GM20431 (cell line): Measurements from ENCODE around the gene RGS6.

ENCODE experiments used
- in situ Hi-C: fragments of 300-500 bp; cut with MseI, MboI; formaldehyde crosslinking; loops from one replicate; pipeline ENCODE4 v1.15.0; 2020; ENCODE audit warnings: low sequenced_read_pairs; ENCODE audit not compliant: unreplicated experiment

RGS6 gene

GRCh38 chr14:72270749-72271148 is 338.5 kb downstream of the RGS6 start:
- in situ Hi-C loops: no loop called here

- in situ Hi-C loops: no loop called here
These were observed 343.0 kb downstream of the RGS6 start for GRCh38 chr14:72275242-72275641.

- in situ Hi-C loops: no loop called here
These were observed 346.1 kb downstream of the RGS6 start for GRCh38 chr14:72278316-72278715.

GRCh38 chr14:72284176-72284575 is 351.9 kb downstream of the RGS6 start:
- in situ Hi-C loops: no loop called here

- in situ Hi-C loops: no loop called here
These were observed 358.0 kb downstream of the RGS6 start for GRCh38 chr14:72290241-72290640.

GRCh38 chr14:72291908-72292688 is 359.9 kb downstream of the RGS6 start:
- in situ Hi-C loops: no loop called here

- in situ Hi-C loops: no loop called here
These were observed 360.4 kb downstream of the RGS6 start for GRCh38 chr14:72292689-72293024.

- in situ Hi-C loops: no loop called here
These were observed 369.1 kb downstream of the RGS6 start for GRCh38 chr14:72301352-72301751.

- in situ Hi-C loops: no loop called here
These were observed 371.7 kb downstream of the RGS6 start for GRCh38 chr14:72303930-72304329.

GRCh38 chr14:72305561-72305960 is 373.3 kb downstream of the RGS6 start:
- in situ Hi-C loops: no loop called here

GRCh38 chr14:72308967-72309485 is 376.8 kb downstream of the RGS6 start:
- in situ Hi-C loops: no loop called here

- in situ Hi-C loops: no loop called here
These were observed 378.9 kb downstream of the RGS6 start for GRCh38 chr14:72311116-72311515.

- in situ Hi-C loops: no loop called here
These were observed 379.3 kb downstream of the RGS6 start for GRCh38 chr14:72311516-72311915.

- in situ Hi-C loops: no loop called here
These were observed 382.7 kb downstream of the RGS6 start for GRCh38 chr14:72314808-72315435.

GRCh38 chr14:72315714-72316113 is 383.5 kb downstream of the RGS6 start:
- in situ Hi-C loops: no loop called here

- in situ Hi-C loops: no loop called here
These were observed 386.4 kb downstream of the RGS6 start for GRCh38 chr14:72318648-72319047.

GRCh38 chr14:72332046-72332445 is 399.8 kb downstream of the RGS6 start:
- in situ Hi-C loops: no loop called here

- in situ Hi-C loops: no loop called here
These were observed 400.6 kb downstream of the RGS6 start for GRCh38 chr14:72332871-72333270.

GRCh38 chr14:72333357-72333756 is 401.1 kb downstream of the RGS6 start:
- in situ Hi-C loops: no loop called here

GRCh38 chr14:72336311-72336980 is 404.2 kb downstream of the RGS6 start:
- in situ Hi-C loops: no loop called here

- in situ Hi-C loops: no loop called here
These were observed 409.0 kb downstream of the RGS6 start for GRCh38 chr14:72341237-72341636.
